ENCODE measurements around the gene KDM6A. TPM values are rescaled to one million over a fixed set of nuclear protein-coding genes. Genes with fewer than 3 reads are reported as not detected.
"Not testable (repeated sequence)": the region's sequence is repeated elsewhere in the genome, so short reads cannot be mapped to it uniquely, and the experiment has no call there.

KDM6A gene
- polyA plus RNA-seq, 3 donors from 2014 or later = 8.1 to 24.8 (median 14.5) TPM

- Mint-ChIP-seq H3K27me3 (ENCODE audit: low read depth in 3 of 3) (peaks cover 6 to 9% (median 7%) of the 10 kb centered on the region in 3 donors), H3K9me3 (peaks cover 0 to 17% (median 7%) of the 10 kb centered on the region in 6 donors), H3K27ac (peak overlapping the region; percentile 25 to 84 (median 59)), H3K4me1 (peaks cover 67 to 91% of the 10 kb centered on the region in 2 donors), H3K36me3 (peaks cover 0 to 10% (median 7%) of the 10 kb centered on the region in 3 donors), H3K4me3 (peak overlapping the region; percentile 42 to 74 (median 52))
- DNase-seq = no peak
These were observed 25.6 kb downstream of the KDM6A start for GRCh38 chrX:44898411-44899221.

DNA sequence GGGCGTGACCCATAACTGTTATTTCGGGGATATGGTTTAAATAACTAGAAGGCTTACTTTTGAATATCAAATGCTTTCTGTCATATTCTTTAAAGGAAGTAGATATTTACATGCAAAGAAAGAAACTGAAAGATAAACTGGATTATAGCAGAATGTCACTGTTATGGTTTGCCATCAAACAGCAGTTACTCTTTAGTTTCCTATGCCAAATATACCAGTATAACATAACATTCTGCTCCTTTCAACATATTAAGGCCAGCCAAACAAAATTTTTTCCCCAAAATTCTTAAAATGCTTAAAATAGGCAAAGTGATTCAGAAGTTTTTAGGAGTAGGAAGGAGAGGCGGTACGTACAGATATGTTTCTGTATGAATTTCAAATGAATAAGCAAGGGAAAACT lies 27.0 kb downstream of the KDM6A start:
- H3K4me1 Mint-ChIP-seq = peaks cover 70 to 94% of the 10 kb centered on the region in 2 donors
- H3K9me3 Mint-ChIP-seq = peaks cover 0 to 17% (median 7%) of the 10 kb centered on the region in 6 donors
- peak overlapping the region; percentile 34 to 77 (median 74) for H3K4me3 Mint-ChIP-seq
- peaks cover 0 to 10% (median 7%) of the 10 kb centered on the region in 3 donors for H3K36me3 Mint-ChIP-seq
- DNase-seq = no peak
- peaks cover 6 to 9% (median 7%) of the 10 kb centered on the region in 3 donors for H3K27me3 Mint-ChIP-seq (ENCODE audit: low read depth in 3 of 3)
- H3K27ac Mint-ChIP-seq = peak overlapping the region in 4 of 6 donors; percentile 28 to 72 (median 60)

DNA sequence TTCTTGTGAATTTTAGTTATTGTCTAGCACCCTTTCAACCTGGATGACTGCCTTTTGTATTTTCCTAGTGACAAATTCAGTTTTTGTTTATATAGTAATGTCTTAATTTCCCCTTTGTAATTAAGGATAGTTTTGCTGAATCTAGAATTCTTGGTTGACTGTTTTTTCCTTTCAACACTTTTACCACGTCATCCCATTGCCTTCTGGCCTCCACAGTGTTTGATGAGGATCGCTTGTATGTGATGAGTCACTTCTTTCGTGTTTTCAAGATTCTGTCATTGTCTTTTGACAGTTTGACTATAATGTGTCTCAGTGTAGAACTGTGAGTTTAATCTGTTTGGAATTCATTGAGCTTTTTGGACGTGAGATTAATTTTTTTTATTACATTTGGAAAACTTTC lies 30.1 kb downstream of the KDM6A start:
- peaks cover 80 to 95% of the 10 kb centered on the region in 2 donors for H3K4me1 Mint-ChIP-seq
- peak overlapping the region in 1 of 6 donors; percentile 35 for H3K27ac Mint-ChIP-seq
- peaks cover 0 to 3% (median 0%) of the 10 kb centered on the region in 3 donors for H3K36me3 Mint-ChIP-seq
- no peak overlapping the region for H3K4me3 Mint-ChIP-seq
- H3K9me3 Mint-ChIP-seq = peaks cover 0 to 2% (median under 1%) of the 10 kb centered on the region in 6 donors
- peaks cover 0 to 6% (median 6%) of the 10 kb centered on the region in 3 donors for H3K27me3 Mint-ChIP-seq (ENCODE audit: low read depth in 3 of 3)
- no peak for DNase-seq

- DNase-seq = no peak
- Mint-ChIP-seq H3K4me3 (peak overlapping the region in 4 of 5 donors; percentile 13 to 39 (median 30)), H3K36me3 (peaks cover 0 to 3% (median 0%) of the 10 kb centered on the region in 3 donors), H3K9me3 (peaks cover 0 to 2% (median 0%) of the 10 kb centered on the region in 6 donors), H3K27ac (peak overlapping the region in 4 of 6 donors; percentile 1 to 54 (median 31)), H3K4me1 (peaks cover 80 to 95% of the 10 kb centered on the region in 2 donors), H3K27me3 (ENCODE audit: low read depth in 3 of 3) (peaks cover 0 to 6% (median 5%) of the 10 kb centered on the region in 3 donors)
These were observed 31.0 kb downstream of the KDM6A start for GRCh38 chrX:44903830-44904530.

DNA sequence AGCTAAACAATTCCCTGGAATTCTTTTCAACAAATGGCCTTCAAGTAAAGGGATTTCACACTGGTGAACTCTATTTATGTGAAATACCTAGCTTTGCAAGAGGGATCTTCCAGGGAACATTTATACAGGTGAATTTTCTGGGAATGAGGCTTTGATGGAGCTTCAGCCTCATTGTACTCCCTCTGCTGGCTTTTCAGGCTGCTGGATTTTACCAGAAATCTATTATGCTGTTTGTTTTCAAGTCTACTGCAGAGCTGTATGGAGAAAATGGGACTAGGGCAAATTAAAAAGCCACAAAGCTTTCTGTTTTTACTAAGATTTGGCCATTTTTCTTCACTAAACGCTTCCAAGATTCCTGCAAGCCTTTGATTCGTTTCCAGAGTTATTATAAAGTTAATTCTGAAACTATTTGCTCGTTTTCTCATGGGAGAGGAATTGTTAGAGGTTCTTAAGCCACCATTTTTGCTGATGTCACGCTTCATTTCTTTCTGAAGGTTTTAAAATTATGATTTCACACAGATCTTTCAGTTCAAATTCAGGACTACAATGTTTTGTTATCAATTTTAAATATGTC lies 31.6 kb downstream of the KDM6A start:
- peak overlapping the region in 2 of 5 donors; percentile 13 to 18 for H3K4me3 Mint-ChIP-seq
- H3K9me3 Mint-ChIP-seq = peaks cover 0 to 2% (median 0%) of the 10 kb centered on the region in 6 donors
- peak overlapping the region in 2 of 6 donors; percentile 15 to 54 for H3K27ac Mint-ChIP-seq
- H3K36me3 Mint-ChIP-seq = peaks cover 0 to 3% (median 0%) of the 10 kb centered on the region in 3 donors
- no peak for DNase-seq
- peaks cover 0 to 5% (median 4%) of the 10 kb centered on the region in 3 donors for H3K27me3 Mint-ChIP-seq (ENCODE audit: low read depth in 3 of 3)
- peaks cover 80 to 95% of the 10 kb centered on the region in 2 donors for H3K4me1 Mint-ChIP-seq

DNA sequence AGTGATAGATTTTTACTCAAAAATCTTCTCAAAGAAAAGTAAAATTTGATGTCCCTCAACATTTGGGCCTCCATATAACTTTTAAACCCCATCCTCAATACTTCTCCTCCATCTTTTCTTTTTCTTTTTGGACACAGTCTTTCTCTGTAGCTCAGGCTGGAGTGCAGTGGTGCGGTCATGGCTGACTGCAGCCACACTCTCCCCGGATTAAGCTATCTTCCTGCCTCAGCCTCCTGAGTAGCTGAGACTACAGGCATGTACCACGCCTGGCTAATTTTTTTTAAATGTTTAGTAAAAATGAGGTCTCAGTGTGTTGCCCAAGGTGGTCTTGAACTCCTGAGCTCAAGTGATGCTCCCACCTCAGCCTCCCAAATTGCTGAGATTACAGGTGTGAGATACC lies 33.1 kb downstream of the KDM6A start:
- H3K9me3 Mint-ChIP-seq = peaks cover 0 to 2% (median 0%) of the 10 kb centered on the region in 6 donors
- peak overlapping the region in 1 of 6 donors; percentile 2 for H3K27ac Mint-ChIP-seq

DNA sequence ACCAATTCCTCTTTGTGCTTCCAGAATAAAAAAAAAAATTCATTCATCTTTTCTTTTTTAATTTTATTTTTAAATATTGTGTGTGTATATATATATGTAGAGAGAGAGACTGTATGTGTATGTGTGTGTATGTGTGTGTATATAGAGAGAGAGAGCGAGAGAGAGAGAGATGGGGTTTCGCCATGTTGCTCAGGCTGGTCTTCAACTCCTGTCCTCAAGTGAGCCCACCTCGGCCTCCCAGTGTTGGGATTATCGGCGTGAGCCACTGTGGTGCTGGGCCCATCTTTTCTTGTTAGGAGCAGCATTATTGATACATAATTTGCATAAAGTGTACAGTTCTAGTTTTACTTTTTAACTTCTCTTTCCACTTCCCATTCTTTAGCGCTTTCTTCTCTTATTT lies 33.6 kb downstream of the KDM6A start:
- Mint-ChIP-seq H3K27ac (peak overlapping the region in 4 of 6 donors; percentile 34 to 73 (median 51)), H3K27me3 (ENCODE audit: low read depth in 3 of 3) (peaks cover 0 to 5% (median 2%) of the 10 kb centered on the region in 3 donors), H3K36me3 (peaks cover 0 to 3% (median 0%) of the 10 kb centered on the region in 3 donors), H3K4me1 (peaks cover 72 to 87% of the 10 kb centered on the region in 2 donors), H3K9me3 (peaks cover 0 to 2% (median 0%) of the 10 kb centered on the region in 6 donors), H3K4me3 (peak overlapping the region in 2 of 5 donors; percentile 7 to 59)
- no peak for DNase-seq

More for the DNA sequence above, 33.1 kb downstream of the KDM6A start:
- H3K27me3 Mint-ChIP-seq (ENCODE audit: low read depth in 3 of 3) = peaks cover 0 to 5% (median 2%) of the 10 kb centered on the region in 3 donors
- no peak for DNase-seq
- H3K36me3 Mint-ChIP-seq = peaks cover 0 to 3% (median 0%) of the 10 kb centered on the region in 3 donors
- H3K4me1 Mint-ChIP-seq = peaks cover 76 to 92% of the 10 kb centered on the region in 2 donors
- H3K4me3 Mint-ChIP-seq = peak overlapping the region in 2 of 5 donors; percentile 2 to 26

DNA sequence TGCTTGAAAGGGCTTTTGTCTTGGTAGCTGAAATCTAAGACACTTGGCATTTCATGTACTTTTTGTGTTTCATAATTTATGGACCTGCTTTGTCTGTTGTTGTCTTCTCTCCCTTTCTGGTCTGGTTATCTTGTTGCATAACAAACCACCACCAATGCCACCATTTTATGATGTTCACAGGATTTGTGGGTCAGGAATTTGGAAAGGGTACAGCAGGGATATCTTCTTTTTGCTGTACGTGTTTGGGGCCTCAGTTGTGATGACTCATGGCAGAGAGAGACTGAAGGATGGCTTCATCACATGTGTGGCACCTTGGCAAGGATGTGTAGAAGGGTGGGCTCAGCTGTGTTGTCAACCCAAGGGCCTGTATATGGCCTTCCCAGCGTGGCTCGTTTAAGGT lies 35.2 kb downstream of the KDM6A start:
- H3K4me3 Mint-ChIP-seq = peak overlapping the region; percentile 3 to 69 (median 48)
- no peak for DNase-seq
- H3K27ac Mint-ChIP-seq = peak overlapping the region; percentile 48 to 88 (median 66)
- H3K9me3 Mint-ChIP-seq = peaks cover 0 to 2% (median 0%) of the 10 kb centered on the region in 6 donors
- H3K27me3 Mint-ChIP-seq (ENCODE audit: low read depth in 3 of 3) = peaks cover 0 to 5% (median 2%) of the 10 kb centered on the region in 3 donors
- H3K4me1 Mint-ChIP-seq = peaks cover 76 to 81% of the 10 kb centered on the region in 2 donors
- peaks cover 0 to 1% (median 0%) of the 10 kb centered on the region in 3 donors for H3K36me3 Mint-ChIP-seq

GRCh38 chrX:44908827-44909226 lies 35.8 kb downstream of the KDM6A start:
- peak overlapping the region in 4 of 6 donors; percentile 48 to 84 (median 66) for H3K27ac Mint-ChIP-seq
- H3K27me3 Mint-ChIP-seq (ENCODE audit: low read depth in 3 of 3) = peaks cover 0 to 4% (median 2%) of the 10 kb centered on the region in 3 donors
- no peaks in the 10 kb centered on the region for H3K9me3 Mint-ChIP-seq
- H3K4me3 Mint-ChIP-seq = peak overlapping the region in 2 of 5 donors; percentile 48 to 69
- no peaks in the 10 kb centered on the region for H3K36me3 Mint-ChIP-seq
- no peak for DNase-seq
- peaks cover 75 to 80% of the 10 kb centered on the region in 2 donors for H3K4me1 Mint-ChIP-seq

DNA sequence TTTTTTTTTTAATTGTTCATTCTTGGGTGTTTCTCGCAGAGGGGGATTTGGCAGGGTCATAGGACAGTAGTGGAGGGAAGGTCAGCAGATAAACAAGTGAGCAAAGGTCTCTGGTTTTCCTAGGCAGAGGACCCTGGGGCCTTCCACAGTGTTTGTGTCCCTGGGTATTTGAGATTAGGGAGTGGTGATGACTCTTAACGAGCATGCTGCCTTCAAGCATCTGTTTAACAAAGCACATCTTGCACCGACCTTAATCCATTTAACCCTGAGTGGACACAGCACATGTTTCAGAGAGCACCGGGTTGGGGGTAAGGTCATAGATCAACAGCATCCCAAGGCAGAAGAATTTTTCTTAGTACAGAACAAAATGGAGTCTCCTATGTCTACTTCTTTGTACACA lies 37.5 kb downstream of the KDM6A start:
- not testable (repeated sequence) for H3K4me3 Mint-ChIP-seq; H3K27ac Mint-ChIP-seq; DNase-seq; H3K36me3 Mint-ChIP-seq; H3K27me3 Mint-ChIP-seq (ENCODE audit: low read depth in 3 of 3); H3K9me3 Mint-ChIP-seq
- peaks cover 75 to 80% of the 10 kb centered on the region in 2 donors for H3K4me1 Mint-ChIP-seq

DNA sequence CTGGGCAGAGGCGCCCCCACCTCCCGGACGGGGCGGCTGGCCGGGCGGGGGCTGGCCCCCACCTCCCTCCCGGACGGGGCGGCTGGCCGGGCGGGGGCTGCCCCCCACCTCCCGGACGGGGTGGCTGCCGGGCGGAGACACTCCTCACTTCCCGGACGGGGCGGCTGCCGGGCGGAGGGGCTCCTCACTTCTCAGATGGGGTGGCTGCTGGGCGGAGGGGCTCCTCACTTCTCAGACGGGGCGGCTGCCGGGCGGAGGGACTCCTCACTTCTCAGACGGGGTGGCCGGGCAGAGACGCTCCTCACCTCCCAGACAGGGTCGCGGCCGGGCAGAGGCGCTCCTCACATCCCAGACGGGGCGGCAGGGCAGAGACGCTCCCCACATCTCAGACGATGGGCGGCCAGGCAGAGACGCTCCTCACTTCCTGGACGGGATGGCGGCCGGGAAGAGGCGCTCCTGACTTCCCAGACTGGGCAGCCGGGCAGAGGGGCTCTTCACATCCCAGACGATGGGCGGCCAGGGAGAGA lies 38.1 kb downstream of the KDM6A start:
- not testable (repeated sequence) for H3K36me3 Mint-ChIP-seq; H3K9me3 Mint-ChIP-seq; H3K4me3 Mint-ChIP-seq; DNase-seq; H3K27me3 Mint-ChIP-seq (ENCODE audit: low read depth in 3 of 3); H3K27ac Mint-ChIP-seq
- peaks cover 73 to 80% of the 10 kb centered on the region in 2 donors for H3K4me1 Mint-ChIP-seq

DNA sequence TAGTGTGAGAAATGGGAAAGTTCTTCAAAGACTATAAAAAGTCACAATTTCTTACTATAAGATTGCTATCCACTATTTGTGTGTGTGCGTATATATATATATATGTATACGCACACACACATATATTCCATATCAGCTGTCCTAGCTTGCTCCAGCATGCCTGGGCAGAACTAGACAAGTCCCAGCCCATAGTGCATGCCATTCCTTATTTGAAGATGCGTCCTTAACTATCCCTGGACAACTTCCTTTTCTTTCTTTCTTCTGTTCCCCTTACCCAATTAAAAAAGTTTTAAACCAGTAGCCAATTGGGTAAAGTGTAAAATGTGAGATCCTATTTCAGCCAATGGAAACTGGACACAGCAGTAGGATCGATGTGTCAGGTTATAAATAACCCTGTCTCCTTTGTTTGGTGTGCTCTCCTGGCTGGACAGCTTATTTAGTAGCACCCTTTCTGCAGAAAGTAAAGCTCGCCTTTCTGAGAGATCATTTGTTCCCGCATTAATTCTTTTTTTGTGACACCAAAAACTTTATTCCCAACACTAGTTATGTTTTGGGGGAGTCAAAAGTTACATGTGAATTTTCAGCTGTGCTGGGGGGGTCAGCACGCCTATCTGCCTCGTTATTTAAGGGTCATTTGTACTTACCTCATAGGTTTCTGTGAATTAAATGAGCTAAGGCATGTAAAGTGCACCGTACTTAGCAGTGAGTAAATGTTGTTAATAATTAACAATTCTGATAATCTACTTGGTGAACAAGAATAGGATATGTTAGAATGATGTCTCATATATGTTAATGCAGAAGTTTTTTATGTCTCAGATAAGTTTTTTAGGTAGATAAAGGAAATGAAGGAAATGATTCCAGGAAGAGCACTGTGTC lies 40.9 kb downstream of the KDM6A start:
- H3K36me3 Mint-ChIP-seq = no peaks in the 10 kb centered on the region
- H3K4me1 Mint-ChIP-seq = peaks cover 69 to 77% of the 10 kb centered on the region in 2 donors
- peak overlapping the region in 1 of 6 donors; percentile 55 for H3K27ac Mint-ChIP-seq
- no peaks in the 10 kb centered on the region for H3K27me3 Mint-ChIP-seq (ENCODE audit: low read depth in 3 of 3)
- DNase-seq = no peak
- H3K9me3 Mint-ChIP-seq = no peaks in the 10 kb centered on the region
- peak overlapping the region in 2 of 5 donors; percentile 26 to 27 for H3K4me3 Mint-ChIP-seq

All from immature natural killer cell (primary cell).